Panc1 (cell line): Measurements from ENCODE around the gene BCL11B. TPM values are rescaled to one million over a fixed set of nuclear protein-coding genes. Genes with fewer than 3 reads are reported as not detected.

Source experiments
- ATAC-seq: fragments of 200-7000 bp; cut with Tn5 transposase; 2 replicates; pipeline ENCODE4 v1.9.1; 2020; ENCODE audit warnings: mild to moderate bottlenecking, moderate library complexity
- BruUV-seq: library from RNA; stranded (reverse); fragments of 400-500 nt; replicated peaks from 2 replicates; lab custom pipeline; 2021; lab: Mats Ljungman, UMichigan
- CTCF ChIA-PET: fragments of 300-600 bp; sonication (Branson Sonifier 250); formaldehyde crosslinking; loops from one replicate; lab custom pipeline; 2022; ENCODE audit warnings: antibody characterized with exemption; lab: Charles Lee
- POLR2A ChIA-PET: fragments of 300-600 bp; sonication (Branson Sonifier 250); formaldehyde crosslinking; loops from one replicate; lab custom pipeline; 2022; ENCODE audit warnings: antibody characterized with exemption; lab: Charles Lee
- DNase-seq: peaks from one replicate; pipeline ENCODE4 v3.0.0-alpha.2; 2010; ENCODE audit warnings: low read depth, low spot score
- H3K27ac ChIP-seq: 2 replicates; pipeline ENCODE4 v1.5.1; 2011; ENCODE audit warnings: mild to moderate bottlenecking, low read length, inconsistent platforms
- H3K27me3 ChIP-seq: fragments of 200-500 bp; sonication (Bioruptor generic); 2 replicates; pipeline ENCODE4 v1.6.0; 2014; ENCODE audit warnings: low read length, inconsistent platforms; ENCODE audit not compliant: control insufficient read depth, insufficient read depth
- H3K36me3 ChIP-seq: fragments of 200-500 bp; sonication (Bioruptor generic); 2 replicates; pipeline ENCODE4 v1.5.1; 2014; ENCODE audit warnings: inconsistent platforms, mild to moderate bottlenecking, low read length, moderate library complexity; ENCODE audit not compliant: control insufficient read depth, insufficient read depth
- H3K4me1 ChIP-seq: 2 replicates; pipeline ENCODE4 v1.5.1; 2011; ENCODE audit warnings: inconsistent platforms, mild to moderate bottlenecking, low read length, moderate library complexity; ENCODE audit not compliant: control insufficient read depth, insufficient read depth
- H3K4me3 ChIP-seq, 2 experiments: 2 replicates each; pipeline ENCODE4 v1.5.1; 2011 to 2012; ENCODE audit warnings: low read depth in 2 of 2, low read length in 2 of 2, mild to moderate bottlenecking in 2 of 2, inconsistent platforms in 1 of 2, moderate library complexity in 1 of 2
- H3K9me3 ChIP-seq: fragments of 200-500 bp; sonication (Bioruptor generic); 2 replicates; pipeline ENCODE4 v1.5.1; 2014; ENCODE audit warnings: low read depth, mild to moderate bottlenecking, inconsistent platforms, low read length, moderate library complexity; ENCODE audit not compliant: control insufficient read depth, insufficient read depth
- CTCF ChIP-seq: fragments of 450-650 bp; IDR thresholded peaks from 2 replicates; pipeline ENCODE4 v1.5.1; 2017; ENCODE audit warnings: mild to moderate bottlenecking
- POLR2AphosphoS5 ChIP-seq: IDR thresholded peaks from 2 replicates; pipeline ENCODE4 v1.6.1; 2012; ENCODE audit warnings: mild to moderate bottlenecking, low read depth, low read length, moderate library complexity
- REST ChIP-seq, 2 experiments: IDR thresholded peaks; 2 replicates each; pipeline ENCODE4 v1.6.1; 2011 to 2012; ENCODE audit warnings: low read depth in 2 of 2, control low read depth in 1 of 2, low read length in 1 of 2, mild to moderate bottlenecking in 1 of 2, moderate library complexity in 1 of 2; ENCODE audit not compliant: insufficient read depth in 1 of 2
- SIN3A ChIP-seq: IDR thresholded peaks from 2 replicates; pipeline ENCODE4 v1.6.1; 2012; ENCODE audit warnings: low read depth, mild to moderate bottlenecking, low read length, moderate library complexity, borderline replicate concordance; ENCODE audit not compliant: insufficient read depth
- TCF7L2 ChIP-seq: IDR thresholded peaks from 2 replicates; pipeline ENCODE4 v1.6.1; 2011; ENCODE audit warnings: mild to moderate bottlenecking, low read depth, low read length, inconsistent platforms
- in situ Hi-C: cut with HindIII; loops from 2 replicates; pipeline ENCODE4 v1.10.0; 2016; ENCODE audit warnings: low sequenced_read_pairs, low pct_unique_long_range_greater_than_20kb
- intact Hi-C: fragments of 100-400 bp; cut with micrococcal nuclease; formaldehyde crosslinking; loops from one replicate; pipeline ENCODE4 v1.10.0; 2022; ENCODE audit not compliant: unreplicated experiment
- total RNA-seq: library from RNA; stranded (reverse); gene quantifications from one replicate; pipeline ENCODE4 v1.2.1, GENCODE V29; 2021; ENCODE audit not compliant: unreplicated experiment

The BCL11B gene
- total RNA-seq, 1 experiment from 2014 or later = 0.23 TPM

GRCh38 chr14:99166506-99166905 is 105.5 kb downstream of the BCL11B start:
- no peak for DNase-seq
- H3K27me3 ChIP-seq = peaks cover 2% of the 10 kb centered on the region
- no peak for TF ChIP-seq TCF7L2
- no peak for TF ChIP-seq POLR2AphosphoS5
- TF ChIP-seq CTCF = no peak
- TF ChIP-seq SIN3A = no peak
- TF ChIP-seq REST (IDR thresholded peaks at IDR 0.05; ENCODE audit: insufficient read depth in 1 of 2, low read depth in 2 of 2, low read length in 1 of 2) = no peak
- no peaks in the 10 kb centered on the region for H3K36me3 ChIP-seq
- H3K4me3 ChIP-seq = no peak overlapping the region
- no peak overlapping the region for H3K27ac ChIP-seq
- ChIA-PET CTCF (no interaction called here), POLR2A (no interaction called here)
- no peaks in the 10 kb centered on the region for H3K4me1 ChIP-seq
- ATAC-seq = no peak
- no peaks in the 10 kb centered on the region for H3K9me3 ChIP-seq
- intact Hi-C loops = no loop called here
- in situ Hi-C loops = no loop called here
- BruUV-seq = no TSS peak

- BruUV-seq = no TSS peak
- Histone ChIP-seq H3K4me3 (no peak overlapping the region), H3K9me3 (no peaks in the 10 kb centered on the region), H3K27me3 (no peaks in the 10 kb centered on the region; the same call in 1 of the 2 replicates), H3K27ac (no peak overlapping the region), H3K36me3 (no peaks in the 10 kb centered on the region), H3K4me1 (no peaks in the 10 kb centered on the region)
- ChIA-PET CTCF (no interaction called here), POLR2A (no interaction called here)
- intact Hi-C loops = no loop called here
- TF ChIP-seq TCF7L2 (no peak), REST (IDR thresholded peaks at IDR 0.05; ENCODE audit: insufficient read depth in 1 of 2, low read depth in 2 of 2, low read length in 1 of 2) (no peak), POLR2AphosphoS5 (no peak), SIN3A (no peak), CTCF (no peak)
- ATAC-seq (no peak), DNase-seq (no peak)
- in situ Hi-C loops = no loop called here
Observed at GRCh38 chr14:99164712-99165111, 107.3 kb downstream of the BCL11B start.
